Cerebellar nuclear complex (tissue), 1 donor: Measurements from ENCODE around the gene OTOP3.

ENCODE experiments used
- DNase-seq, 2 experiments: peaks; one replicate each; lab custom pipeline; 2025; lab: John Stamatoyannopoulos, UW

OTOP3 gene

DNA sequence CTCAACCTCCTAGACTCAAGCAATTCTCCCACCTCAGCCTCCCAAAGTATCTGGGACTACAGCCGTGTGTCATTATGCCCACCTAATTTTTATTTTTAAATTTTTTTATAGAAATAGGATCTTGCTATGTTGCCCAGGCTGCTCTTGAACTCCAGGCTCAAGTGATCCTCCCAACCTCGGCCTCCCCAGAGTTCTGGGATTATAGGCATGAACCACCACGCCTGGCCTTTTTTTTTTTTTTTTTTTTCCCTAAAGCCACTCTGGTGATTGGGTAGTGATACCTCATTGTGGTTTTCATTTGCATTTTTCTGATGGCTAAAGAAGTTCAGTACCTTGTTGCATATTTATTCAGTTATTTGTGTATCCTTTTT, 50.5 kb downstream of the OTOP3 start:
- no peak for DNase-seq

DNA sequence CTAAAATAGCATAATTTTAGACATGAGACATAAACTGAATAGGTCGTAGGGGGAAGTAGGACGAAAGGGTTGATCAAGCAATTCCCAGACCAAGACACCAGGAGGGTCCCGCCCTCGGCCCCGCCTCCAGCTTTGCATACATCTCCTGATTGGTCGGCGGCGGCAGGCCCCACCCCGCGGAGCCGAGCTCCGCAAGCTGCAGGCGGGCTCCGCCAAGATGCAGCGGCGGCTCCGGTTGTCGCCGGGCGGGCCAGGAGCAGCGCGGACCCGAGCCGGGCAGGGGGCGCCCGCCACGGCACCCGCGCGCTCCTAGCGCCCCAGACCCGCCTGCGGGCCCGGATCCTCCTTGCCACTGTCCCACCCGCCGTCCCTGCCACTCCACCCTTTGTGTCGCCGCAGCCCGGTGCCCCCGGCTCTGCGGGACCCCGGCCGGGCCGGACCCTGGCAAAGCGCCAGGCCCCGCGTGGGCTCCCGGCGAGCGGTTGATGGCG, 51.8 kb downstream of the OTOP3 start, which contains the start of gene CDR2L:
Gene CDR2L, plus strand, starts transcription at position 215 of the 491 bp plus-strand sequence. CDS start 412 bp downstream, outside the sequence.
- peak; percentile 76 to 92 for DNase-seq

DNA sequence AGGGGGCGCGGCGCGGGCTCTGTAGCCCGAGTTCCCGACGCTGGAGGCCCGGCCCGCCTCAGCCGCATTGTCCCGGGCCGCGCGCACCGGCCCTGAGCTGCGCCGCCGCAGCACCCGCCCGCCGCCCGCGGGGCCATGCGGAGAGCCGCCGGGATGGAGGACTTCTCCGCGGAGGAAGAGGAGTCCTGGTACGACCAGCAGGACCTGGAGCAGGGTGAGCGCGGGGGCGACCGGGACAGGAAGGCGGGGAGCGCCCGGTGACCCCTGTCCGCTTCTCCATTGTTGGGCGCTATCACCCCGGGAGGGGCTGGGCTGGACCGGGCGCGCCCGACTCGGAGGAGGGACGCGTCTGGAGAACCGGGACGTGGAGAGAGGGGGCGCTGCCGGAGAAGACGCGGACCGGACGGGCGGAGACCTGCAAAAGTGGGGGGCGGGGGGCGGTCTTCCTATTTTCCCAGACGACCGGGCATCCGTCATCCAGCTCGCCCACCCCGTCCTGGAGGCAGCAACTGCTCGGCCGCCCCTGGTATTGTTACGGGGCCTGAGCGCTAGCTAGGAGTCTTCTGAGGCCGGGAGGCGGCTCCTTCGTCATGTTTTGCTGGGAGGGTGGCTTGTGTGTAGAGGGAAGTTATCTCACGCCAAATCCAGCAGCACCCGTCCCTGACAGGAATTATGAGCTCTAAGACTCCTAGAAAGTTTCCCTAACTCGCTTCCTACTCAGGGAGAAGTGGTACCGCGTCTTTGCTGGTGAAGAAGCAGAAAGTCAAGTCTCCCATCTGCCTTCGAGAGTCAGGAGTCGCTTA, 52.4 kb downstream of the OTOP3 start:
- peak in 1 of 2 experiments; percentile 20 for DNase-seq

DNA sequence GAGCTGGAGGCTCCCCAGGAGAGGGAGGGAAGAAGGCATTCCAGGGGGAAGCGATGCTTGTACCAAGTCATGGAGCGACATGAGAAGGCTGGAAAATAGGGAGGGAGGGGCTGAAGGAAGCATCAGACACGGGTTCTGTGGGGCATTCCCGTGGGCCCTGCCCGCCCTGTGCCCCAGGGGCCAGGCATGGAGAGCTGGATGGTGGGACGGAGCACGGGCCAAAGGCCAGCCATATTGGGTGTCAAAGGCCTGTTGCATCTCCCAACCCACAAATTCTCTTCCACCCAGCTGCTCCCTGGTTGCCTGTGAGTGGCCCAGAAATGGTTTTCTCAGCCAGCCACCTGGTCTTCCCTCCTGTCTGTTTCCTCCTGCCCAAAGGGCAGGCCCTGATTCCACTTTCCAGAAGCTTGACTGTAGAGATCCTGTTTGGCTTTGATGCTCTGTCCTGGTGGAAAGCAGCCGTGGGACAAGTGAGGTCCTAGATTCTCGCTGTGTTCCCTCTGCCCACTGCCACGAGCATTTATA, 54.9 kb downstream of the OTOP3 start:
- no peak for DNase-seq

DNA sequence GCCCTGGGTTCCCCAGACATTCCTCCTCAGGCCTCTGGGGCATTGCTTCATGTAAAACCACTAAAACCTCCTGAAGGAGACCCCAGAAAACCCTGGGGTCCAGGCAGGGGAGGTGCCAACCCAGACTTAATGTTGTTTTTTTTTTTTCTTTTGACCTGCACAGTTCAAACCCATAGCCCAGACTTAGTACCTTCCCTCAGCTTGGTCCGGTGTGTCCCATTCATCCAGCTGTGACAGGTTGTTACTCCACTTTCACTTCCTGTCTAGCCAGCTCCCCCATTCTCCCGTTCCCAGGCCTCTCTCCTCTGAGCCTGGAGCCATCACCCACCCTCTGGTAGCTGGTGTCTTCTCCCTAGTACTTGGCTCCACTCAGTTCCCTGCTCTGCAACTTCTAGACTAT, 56.5 kb downstream of the OTOP3 start:
- no peak for DNase-seq

DNA sequence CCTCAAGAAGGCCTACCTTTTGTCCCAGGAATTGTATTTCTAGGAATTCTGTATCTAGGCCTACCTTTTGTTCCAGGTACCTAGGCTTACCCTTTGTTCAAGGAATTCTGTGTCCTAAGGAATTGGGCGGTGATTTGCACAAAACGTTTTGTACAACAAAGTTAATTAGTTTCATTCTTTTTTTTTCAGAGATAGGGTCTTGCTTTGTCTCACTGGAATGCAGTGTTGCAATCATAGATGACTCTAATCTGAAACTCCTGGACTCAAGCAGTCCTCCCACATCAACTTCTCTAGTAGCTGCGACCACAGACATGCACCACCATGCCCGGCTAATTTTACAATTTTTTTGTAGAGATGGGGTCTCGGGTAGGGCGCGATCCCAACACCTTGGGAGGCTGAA, 58.7 kb downstream of the OTOP3 start:
- DNase-seq, result no peak

DNA sequence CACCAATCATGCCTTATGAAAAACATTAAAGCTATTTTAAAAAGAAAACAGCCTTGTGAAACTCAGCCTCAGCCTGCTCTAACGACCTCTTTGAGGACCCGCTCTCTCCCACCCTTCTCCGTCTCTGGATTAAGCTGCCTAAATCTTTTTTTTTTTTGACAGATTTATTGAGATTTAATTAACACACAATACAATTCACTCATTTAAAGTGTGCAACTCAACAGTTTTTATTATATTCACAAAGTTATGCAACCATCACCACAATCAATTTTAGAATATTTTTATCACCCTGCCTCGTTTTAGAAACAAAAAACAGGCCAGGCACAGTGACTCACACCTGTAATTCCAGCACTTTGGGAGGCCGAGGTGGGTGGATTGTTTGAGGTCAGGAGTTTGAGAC, 60.1 kb downstream of the OTOP3 start:
- no peak for DNase-seq

DNA sequence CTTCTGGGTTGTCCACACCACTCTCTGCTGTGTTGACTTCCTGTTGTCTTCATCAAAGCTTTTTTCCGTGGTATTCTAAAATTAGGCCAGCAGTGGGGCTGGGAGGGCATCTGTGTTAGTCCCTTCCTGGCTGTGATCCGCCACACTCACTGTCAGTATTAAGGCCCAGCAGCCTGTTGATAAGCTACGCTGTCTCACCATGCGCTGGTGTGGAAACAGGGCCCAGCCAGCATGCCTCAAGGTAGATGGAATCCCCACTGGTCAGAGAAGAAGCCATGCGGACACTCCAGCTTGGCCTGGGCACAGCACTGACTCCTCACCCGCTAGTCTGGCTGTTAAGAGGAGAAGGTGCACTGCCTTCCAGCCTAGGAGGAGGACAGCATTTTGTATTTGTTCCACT, 63.1 kb downstream of the OTOP3 start:
- peak; percentile 28 to 43 for DNase-seq

DNA sequence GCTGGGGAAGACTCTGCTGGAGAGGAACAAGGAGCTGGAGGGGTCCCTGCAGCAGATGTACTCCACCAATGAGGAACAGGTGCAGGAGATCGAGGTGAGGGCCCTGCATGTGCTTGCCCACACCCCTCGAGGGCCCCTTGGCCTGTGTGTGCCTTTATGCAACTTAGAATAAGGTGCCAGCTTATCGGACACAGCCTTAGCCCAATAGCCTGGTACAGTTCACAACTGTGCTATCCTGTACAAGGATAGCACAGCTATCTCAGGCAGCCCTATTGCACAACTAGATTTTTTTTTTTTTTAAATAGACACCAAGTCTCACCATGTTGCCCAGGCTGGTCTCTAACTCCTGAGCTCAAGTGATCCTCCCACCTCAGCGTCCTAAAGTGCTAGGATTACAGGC, 63.8 kb downstream of the OTOP3 start:
- DNase-seq, result no peak
